H1 (cell line): ENCODE measurements around the gene GPRASP1. TPM values are rescaled to one million over a fixed set of nuclear protein-coding genes. Genes with fewer than 3 reads are reported as not detected.

Experiments used
- CTCF ChIA-PET: fragments of 300-600 bp; sonication (Branson Sonifier 250); formaldehyde crosslinking; loops from one replicate; lab custom pipeline; 2021; ENCODE audit not compliant: partially characterized antibody; lab: Charles Lee
- POLR2A ChIA-PET: fragments of 300-600 bp; sonication (Branson Sonifier 250); formaldehyde crosslinking; loops from one replicate; lab custom pipeline; 2021; ENCODE audit warnings: inconsistent platforms; ENCODE audit not compliant: partially characterized antibody; lab: Charles Lee
- DNase-seq, 2 experiments: peaks; one replicate each; pipeline versions ENCODE4 v3.0.0 to v3.0.0-alpha.2; 2010 to 2022; ENCODE audit warnings: low spot score in 2 of 2, low read depth in 1 of 2, mixed read lengths in 1 of 2
- FAIRE-seq: peaks from 2 replicates; lab custom pipeline; 2011; peaks lifted over from hg19 to GRCh38; lab: Jason Lieb, UNC
- H2AFZ ChIP-seq: 2 replicates; pipeline ENCODE4 v1.8.1; 2012; ENCODE audit warnings: low read length, inconsistent platforms
- H2AK5ac ChIP-seq: 2 replicates; pipeline ENCODE4 v1.6.1; 2013; ENCODE audit warnings: low read depth, low read length
- H2BK120ac ChIP-seq: replicated peaks from 2 replicates; pipeline ENCODE3; 2013; ENCODE audit warnings: low read depth, low read length, inconsistent platforms
- H2BK12ac ChIP-seq: 2 replicates; pipeline ENCODE4 v1.6.1; 2013; ENCODE audit warnings: low read depth, low read length
- H2BK15ac ChIP-seq: 2 replicates; pipeline ENCODE4 v1.6.1; 2013; ENCODE audit warnings: low read length
- H2BK20ac ChIP-seq: 2 replicates; pipeline ENCODE4 v1.6.1; 2013; ENCODE audit warnings: low read length
- H2BK5ac ChIP-seq: 2 replicates; pipeline ENCODE4 v1.6.1; 2013; ENCODE audit warnings: low read depth, low read length
- H3K14ac ChIP-seq: 2 replicates; pipeline ENCODE4 v1.6.1; 2013; ENCODE audit warnings: inconsistent platforms; ENCODE audit not compliant: insufficient read length
- H3K18ac ChIP-seq: 2 replicates; pipeline ENCODE4 v1.6.1; 2013; ENCODE audit warnings: low read length; ENCODE audit errors: extremely low read depth
- H3K23ac ChIP-seq: 2 replicates; pipeline ENCODE4 v1.6.1; 2013; ENCODE audit warnings: inconsistent platforms; ENCODE audit not compliant: insufficient read length
- H3K23me2 ChIP-seq: 2 replicates; pipeline ENCODE4 v1.6.1; 2013; ENCODE audit warnings: low read depth, low read length
- H3K27ac ChIP-seq: 2 replicates; pipeline ENCODE4 v1.6.1; 2011; ENCODE audit warnings: low read depth, low read length, inconsistent platforms
- H3K27me3 ChIP-seq, 4 experiments: replicated peaks in 1 of 4; 1 replicate in 1 of 4; 2 replicates in 3 of 4; pipeline versions ENCODE4 v1.6.1 to v1.8.1; 2011 to 2013; ENCODE audit warnings: low read length in 3 of 4, mild to moderate bottlenecking in 3 of 4, inconsistent platforms in 2 of 4, mixed read lengths in 2 of 4, moderate library complexity in 1 of 4; ENCODE audit not compliant: control insufficient read depth in 3 of 4, insufficient read depth in 3 of 4; ENCODE audit errors: extremely low read depth in 1 of 4
- H3K36me3 ChIP-seq, 4 experiments: 2 replicates each; pipeline versions ENCODE4 v1.6.1 to v1.8.1; 2011 to 2013; ENCODE audit warnings: mild to moderate bottlenecking in 4 of 4, low read length in 3 of 4, moderate library complexity in 2 of 4, control low read depth in 1 of 4, inconsistent platforms in 1 of 4; ENCODE audit not compliant: insufficient read depth in 4 of 4, control insufficient read depth in 2 of 4
- H3K4ac ChIP-seq: replicated peaks from 2 replicates; pipeline ENCODE3; 2013; ENCODE audit warnings: low read length, low read depth, mixed read lengths, inconsistent platforms; ENCODE audit not compliant: insufficient read length
- H3K4me1 ChIP-seq, 4 experiments: replicated peaks in 1 of 4; 1 replicate in 1 of 4; 2 replicates in 3 of 4; pipeline versions ENCODE4 v1.6.1 to v1.8.1; 2011 to 2013; ENCODE audit warnings: low read length in 3 of 4, inconsistent platforms in 2 of 4, mixed read lengths in 1 of 4; ENCODE audit not compliant: insufficient read depth in 4 of 4, control insufficient read depth in 3 of 4
- H3K4me2 ChIP-seq, 2 experiments: 2 replicates each; pipeline versions ENCODE4 v1.6.1 to v1.8.1; 2011 to 2013; ENCODE audit warnings: low read depth in 2 of 2, low read length in 2 of 2, control low read depth in 1 of 2, inconsistent platforms in 1 of 2, mild to moderate bottlenecking in 1 of 2; ENCODE audit not compliant: insufficient read depth in 1 of 2
- H3K4me3 ChIP-seq, 4 experiments: fragments of 200-600, 300-600 bp in 1 of 4; sonication (generic), shearing (Covaris generic), sonication (Bioruptor Twin) in 1 of 4; 2 replicates each; pipeline versions ENCODE4 v1.5.1 to v1.8.1; 2011 to 2016; ENCODE audit warnings: low read length in 4 of 4, low read depth in 3 of 4, control low read depth in 2 of 4, inconsistent platforms in 2 of 4, mild to moderate bottlenecking in 2 of 4, mixed read lengths in 1 of 4, moderate library complexity in 1 of 4; ENCODE audit not compliant: insufficient read depth in 2 of 4; ENCODE audit errors: extremely low read depth in 1 of 4
- H3K56ac ChIP-seq: replicated peaks from 2 replicates; pipeline ENCODE3; 2013; ENCODE audit warnings: low read depth, mild to moderate bottlenecking, mixed read lengths, low read length, inconsistent platforms; ENCODE audit not compliant: insufficient read length
- H3K79me1 ChIP-seq: 2 replicates; pipeline ENCODE4 v1.6.1; 2013; ENCODE audit warnings: low read depth, low read length, control low read depth
- H3K79me2 ChIP-seq, 2 experiments: 2 replicates each; pipeline versions ENCODE4 v1.6.1 to v1.8.1; 2012 to 2013; ENCODE audit warnings: low read length in 2 of 2, mild to moderate bottlenecking in 2 of 2, inconsistent platforms in 1 of 2; ENCODE audit not compliant: insufficient read depth in 2 of 2, control insufficient read depth in 1 of 2
- H3K9ac ChIP-seq, 4 experiments: replicated peaks in 1 of 4; 1 replicate in 1 of 4; 2 replicates in 3 of 4; pipeline versions ENCODE4 v1.6.1 to v1.8.1; 2011 to 2013; ENCODE audit warnings: low read depth in 3 of 4, low read length in 3 of 4, control low read depth in 2 of 4, mild to moderate bottlenecking in 2 of 4, moderate library complexity in 2 of 4, inconsistent platforms in 1 of 4; ENCODE audit errors: extremely low read depth in 1 of 4
- H3K9me3 ChIP-seq, 2 experiments: 2 replicates each; pipeline versions ENCODE4 v1.6.1 to v1.8.1; 2012 to 2013; ENCODE audit warnings: mild to moderate bottlenecking in 2 of 2, moderate library complexity in 2 of 2, control low read depth in 1 of 2, inconsistent platforms in 1 of 2, low read depth in 1 of 2, low read length in 1 of 2, mixed read lengths in 1 of 2; ENCODE audit not compliant: insufficient read depth in 2 of 2
- H4K20me1 ChIP-seq, 2 experiments: replicated peaks in 1 of 2; 2 replicates each; pipeline versions ENCODE3 to v1.8.1; 2011 to 2013; ENCODE audit warnings: inconsistent platforms in 2 of 2, low read length in 2 of 2, mild to moderate bottlenecking in 1 of 2; ENCODE audit not compliant: insufficient read depth in 2 of 2, control insufficient read depth in 1 of 2
- H4K5ac ChIP-seq: 2 replicates; pipeline ENCODE4 v1.6.1; 2013; ENCODE audit warnings: low read length, low read depth, mixed read lengths, inconsistent platforms; ENCODE audit not compliant: insufficient read length
- H4K8ac ChIP-seq: 2 replicates; pipeline ENCODE4 v1.8.0; 2013; ENCODE audit warnings: mild to moderate bottlenecking, moderate library complexity, low read length, inconsistent platforms; ENCODE audit not compliant: insufficient read depth; ENCODE audit errors: extremely low read depth
- H4K91ac ChIP-seq: replicated peaks from 2 replicates; pipeline ENCODE3; 2013; ENCODE audit warnings: low read length, mixed read lengths, inconsistent platforms; ENCODE audit not compliant: insufficient read length
- ASH2L ChIP-seq: fragments of 200-600, 300-600 bp; sonication (generic); IDR thresholded peaks from one replicate; pipeline ENCODE4 v1.7.1; 2017; ENCODE audit warnings: low read length
- CHD1 ChIP-seq: IDR thresholded peaks from 2 replicates; pipeline ENCODE4 v1.6.1; 2012; ENCODE audit warnings: low read depth, low read length, improper control_type of control experiment
- CREB1 ChIP-seq: IDR thresholded peaks from 2 replicates; pipeline ENCODE4 v1.6.1; 2012; ENCODE audit warnings: inconsistent platforms
- EGR1 ChIP-seq: IDR thresholded peaks from 2 replicates; pipeline ENCODE4 v1.6.1; 2011; ENCODE audit warnings: low read depth, low read length, borderline replicate concordance
- EP300 ChIP-seq, 2 experiments: IDR thresholded peaks; 1 replicate in 1 of 2; 2 replicates in 1 of 2; pipeline ENCODE4 v1.6.1; 2011 to 2012; ENCODE audit warnings: low read depth in 2 of 2, low read length in 2 of 2, mild to moderate bottlenecking in 2 of 2, borderline replicate concordance in 1 of 2, inconsistent platforms in 1 of 2, moderate library complexity in 1 of 2
- JUND ChIP-seq: IDR thresholded peaks from 2 replicates; pipeline ENCODE4 v1.6.1; 2011; ENCODE audit warnings: mild to moderate bottlenecking, improper control_type of control experiment, low read length
- KDM1A ChIP-seq: fragments of 200-600, 300-600 bp; sonication (generic); IDR thresholded peaks from 2 replicates; pipeline ENCODE4 v1.7.1; 2016; ENCODE audit warnings: mild to moderate bottlenecking, low read length, borderline replicate concordance
- MAFK ChIP-seq: IDR thresholded peaks from 2 replicates; pipeline ENCODE4 v1.6.1; 2012; ENCODE audit warnings: low read depth, mild to moderate bottlenecking, improper control_type of control experiment, low read length
- NANOG ChIP-seq: IDR thresholded peaks from 2 replicates; pipeline ENCODE4 v1.6.1; 2011; ENCODE audit warnings: low read length, low read depth, mild to moderate bottlenecking, inconsistent platforms; ENCODE audit not compliant: insufficient read depth, poor library complexity, severe bottlenecking
- POLR2A ChIP-seq, 2 experiments: IDR thresholded peaks; 1 replicate in 1 of 2; 2 replicates in 1 of 2; pipeline ENCODE4 v1.6.1; 2011; ENCODE audit warnings: low read depth in 2 of 2, low read length in 2 of 2, mild to moderate bottlenecking in 2 of 2; ENCODE audit errors: control extremely low read depth in 1 of 2
- POLR2AphosphoS5 ChIP-seq: IDR thresholded peaks from 2 replicates; pipeline ENCODE4 v1.6.1; 2011; ENCODE audit warnings: low read depth, low read length
- RAD21 ChIP-seq, 2 experiments: IDR thresholded peaks in 1 of 2; conservative IDR thresholded peaks in 1 of 2; 2 replicates each; pipeline ENCODE4 v1.6.1; 2011; ENCODE audit warnings: low read depth in 2 of 2, low read length in 2 of 2, improper control_type of control experiment in 1 of 2, inconsistent platforms in 1 of 2, mild to moderate bottlenecking in 1 of 2, moderate library complexity in 1 of 2
- SP1 ChIP-seq: IDR thresholded peaks from 2 replicates; pipeline ENCODE4 v1.6.1; 2011; ENCODE audit warnings: low read depth, low read length
- SP4 ChIP-seq: IDR thresholded peaks from 2 replicates; pipeline ENCODE4 v1.6.1; 2012; ENCODE audit warnings: low read length, inconsistent platforms
- SUZ12 ChIP-seq: fragments of 200-600 bp; sonication (generic); IDR thresholded peaks from 2 replicates; pipeline ENCODE4 v1.6.1; 2012; ENCODE audit warnings: mild to moderate bottlenecking, inconsistent platforms, low read length, moderate library complexity, mixed read lengths
- YY1 ChIP-seq: IDR thresholded peaks from 2 replicates; pipeline ENCODE4 v1.6.1; 2011; ENCODE audit warnings: low read depth, mild to moderate bottlenecking, low read length
- ZNF274 ChIP-seq: IDR thresholded peaks from 2 replicates; pipeline ENCODE4 v1.7.0; 2012; ENCODE audit warnings: low read length, borderline replicate concordance; ENCODE audit errors: extremely low read depth
- polyA plus RNA-seq, 7 experiments: library from polyadenylated mRNA; depleted of rRNA in 3 of 7; stranded (reverse) in 5 of 7; unstranded in 2 of 7; fragments of >200 nt in 5 of 7; fragments of 200-250 nt in 2 of 7; gene quantifications; 1 replicate in 5 of 7; 2 replicates in 1 of 7; 4 replicates in 1 of 7; pipeline versions ENCODE4 v1.2.1 to v1.2.3, GENCODE V29; 2011 to 2013; ENCODE audit warnings: missing spikeins in 2 of 7, mixed read lengths in 2 of 7
- total RNA-seq: library from RNA; stranded (reverse); fragmentation: NEBNext Ultra II Directional; extraction: Animal tissue kit (Norgen Biotek cat#: 25700); gene quantifications from 2 replicates; pipeline ENCODE4 v1.2.1, GENCODE V29; 2021

The GPRASP1 gene
- total and polyA plus RNA-seq, 2 of the 8 experiments (the other 6 are each of a cell fraction or from before 2014, with no cell fraction given), result 0.65 to 2.0 TPM

DNA sequence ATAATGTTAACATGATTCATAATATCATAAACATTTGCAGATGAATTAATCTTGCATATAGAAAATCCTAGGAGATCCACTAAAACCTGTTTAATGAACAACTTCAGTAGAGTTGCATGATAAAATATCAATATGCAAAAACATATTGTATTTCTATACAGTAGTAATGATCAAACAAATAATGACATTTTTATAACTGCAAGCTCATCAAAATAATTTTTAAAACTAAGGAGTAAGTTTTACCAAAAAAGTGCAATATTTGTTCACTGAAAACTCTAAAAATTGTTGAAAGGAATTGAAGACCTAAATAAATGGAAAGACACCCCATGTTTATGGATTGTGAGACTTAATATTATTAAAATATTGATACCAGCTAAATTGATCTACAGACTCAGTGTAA, 45.0 kb downstream of the GPRASP1 start:
- Histone ChIP-seq H2BK120ac (no peak overlapping the region), H4K5ac (no peak overlapping the region), H3K9ac (no peak overlapping the region), H3K79me1 (no peaks in the 10 kb centered on the region), H3K4ac (no peak overlapping the region), H3K79me2 (no peaks in the 10 kb centered on the region), H3K14ac (no peak overlapping the region), H3K9me3 (peaks cover 3 to 6% of the 10 kb centered on the region in 2 experiments; a peak in 2 of 4 replicates), H3K27me3 (no peaks in the 10 kb centered on the region), H3K4me1 (no peaks in the 10 kb centered on the region), H2BK5ac (no peak overlapping the region), H3K23me2 (no peaks in the 10 kb centered on the region), H4K91ac (no peak overlapping the region), H3K4me3 (no peak overlapping the region), H3K56ac (no peak overlapping the region), H3K4me2 (no peak overlapping the region), H4K20me1 (no peaks in the 10 kb centered on the region), H3K36me3 (no peaks in the 10 kb centered on the region), H3K23ac (no peak overlapping the region), H2BK20ac (no peak overlapping the region), H3K18ac (no peak overlapping the region), H2AFZ (no peak overlapping the region), H4K8ac (no peak overlapping the region), H2BK15ac (no peak overlapping the region), H3K27ac (no peak overlapping the region)
- POLR2A ChIA-PET, result no interaction called here
- CTCF ChIA-PET, result no interaction called here
- FAIRE-seq, result no peak
- no peak for DNase-seq
- TF ChIP-seq ZNF274, result no peak
- no peak for TF ChIP-seq CHD1
- TF ChIP-seq ASH2L, result no peak
- TF ChIP-seq KDM1A, result no peak
- no peak for TF ChIP-seq SUZ12
- no peak for TF ChIP-seq SP4
- TF ChIP-seq SP1, result no peak
- no peak for TF ChIP-seq YY1
- TF ChIP-seq POLR2AphosphoS5, result no peak
- no peak for TF ChIP-seq EGR1
- no peak for TF ChIP-seq RAD21 (IDR thresholded peaks at IDR 0.05 in 1 of 2, conservative IDR thresholded peaks at IDR 0.05 in 1 of 2; ENCODE audit: low read depth in 2 of 2, low read length in 2 of 2)
- no peak for TF ChIP-seq NANOG
- TF ChIP-seq JUND, result no peak
- TF ChIP-seq CREB1, result no peak
- TF ChIP-seq EP300 (IDR thresholded peaks at IDR 0.05; ENCODE audit: borderline replicate concordance in 1 of 2, low read depth in 2 of 2, low read length in 2 of 2), result no peak
- TF ChIP-seq MAFK, result no peak
- no peak for TF ChIP-seq POLR2A (IDR thresholded peaks at IDR 0.05; ENCODE audit: control extremely low read depth in 1 of 2, low read depth in 2 of 2, low read length in 2 of 2)
- TF ChIP-seq, all 59 proteins: peak for 0
- H2BK12ac ChIP-seq, result no peak overlapping the region
- H2AK5ac ChIP-seq, result no peak overlapping the region
